IMR-90 (cell line): ENCODE results near the gene GPSM1. TPM values are rescaled to one million over a fixed set of nuclear protein-coding genes. Genes with fewer than 3 reads are reported as not detected.

ENCODE experiments used
- ATAC-seq: fragments of 200-7000 bp; cut with Tn5 transposase; 2 replicates; pipeline ENCODE4 v1.9.1; 2020; ENCODE audit warnings: low read depth, mild to moderate bottlenecking, moderate library complexity
- BruUV-seq: library from RNA; stranded (reverse); fragments of 400-500 nt; replicated peaks from 2 replicates; lab custom pipeline; 2021; lab: Mats Ljungman, UMichigan
- CTCF ChIA-PET: fragments of 300-600 bp; formaldehyde crosslinking; extraction: SDS; loops from one replicate; lab custom pipeline; 2021; ENCODE audit warnings: antibody characterized with exemption; lab: Yijun Ruan, JAX
- POLR2A ChIA-PET: fragments of 300-600 bp; sonication (Branson Sonifier 250); formaldehyde crosslinking; loops from one replicate; lab custom pipeline; 2022; ENCODE audit warnings: antibody characterized with exemption; ENCODE audit not compliant: unreplicated experiment; lab: Charles Lee
- DNase-seq: peaks from one replicate; pipeline ENCODE4 v3.0.0; 2013
- H2AFZ ChIP-seq: replicated peaks from 2 replicates; pipeline ENCODE3; 2013; ENCODE audit warnings: low read length, mild to moderate bottlenecking; ENCODE audit not compliant: poor library complexity
- H2AK5ac ChIP-seq: 2 replicates; pipeline ENCODE4 v1.6.1; 2013; ENCODE audit warnings: low read depth, low read length, inconsistent platforms
- H2AK9ac ChIP-seq: replicated peaks from 2 replicates; pipeline ENCODE3; 2013; ENCODE audit warnings: mild to moderate bottlenecking, low read depth, low read length, moderate library complexity; ENCODE audit not compliant: poor library complexity
- H2BK120ac ChIP-seq: 2 replicates; pipeline ENCODE4 v1.6.1; 2013; ENCODE audit warnings: low read depth, low read length, inconsistent platforms
- H2BK15ac ChIP-seq: 3 replicates; pipeline ENCODE4 v1.6.1; 2013; ENCODE audit warnings: low read depth, low read length, inconsistent platforms
- H2BK20ac ChIP-seq: 2 replicates; pipeline ENCODE4 v1.6.1; 2013; ENCODE audit warnings: low read depth, mild to moderate bottlenecking, inconsistent platforms, low read length, moderate library complexity
- H2BK5ac ChIP-seq: 2 replicates; pipeline ENCODE4 v1.6.1; 2013; ENCODE audit warnings: mild to moderate bottlenecking, low read depth, low read length, inconsistent platforms; ENCODE audit not compliant: poor library complexity, severe bottlenecking
- H3K14ac ChIP-seq: replicated peaks from 2 replicates; pipeline ENCODE4 v1.6.1; 2013; ENCODE audit warnings: low read depth, low read length, inconsistent platforms
- H3K18ac ChIP-seq: 2 replicates; pipeline ENCODE4 v1.6.1; 2013; ENCODE audit warnings: low read depth, low read length, control low read depth
- H3K23ac ChIP-seq: 2 replicates; pipeline ENCODE4 v1.6.1; 2013; ENCODE audit warnings: low read depth, low read length, inconsistent platforms
- H3K27ac ChIP-seq: 2 replicates; pipeline ENCODE4 v1.5.1; 2013; ENCODE audit warnings: mild to moderate bottlenecking, control low read depth, low read length; ENCODE audit not compliant: insufficient read depth
- H3K27me3 ChIP-seq: 2 replicates; pipeline ENCODE4 v1.6.1; 2013; ENCODE audit warnings: low read length; ENCODE audit not compliant: control insufficient read depth, insufficient read depth
- H3K36me3 ChIP-seq: 2 replicates; pipeline ENCODE4 v1.6.1; 2013; ENCODE audit warnings: low read length, mixed read lengths; ENCODE audit not compliant: control insufficient read depth, insufficient read depth
- H3K4ac ChIP-seq: 2 replicates; pipeline ENCODE4 v1.6.1; 2013; ENCODE audit warnings: low read depth, low read length, inconsistent platforms
- H3K4me1 ChIP-seq: 2 replicates; pipeline ENCODE4 v1.6.1; 2013; ENCODE audit warnings: low read length, mixed read lengths; ENCODE audit not compliant: control insufficient read depth, insufficient read depth
- H3K4me2 ChIP-seq: 2 replicates; pipeline ENCODE4 v1.6.1; 2013; ENCODE audit warnings: low read depth, mild to moderate bottlenecking, control low read depth, low read length, moderate library complexity
- H3K4me3 ChIP-seq: 2 replicates; pipeline ENCODE4 v1.5.1; 2013; ENCODE audit warnings: low read depth, mild to moderate bottlenecking, control low read depth, low read length, moderate library complexity; ENCODE audit not compliant: insufficient read depth
- H3K56ac ChIP-seq: 2 replicates; pipeline ENCODE4 v1.6.1; 2013; ENCODE audit warnings: low read length, inconsistent platforms; ENCODE audit not compliant: insufficient read depth; ENCODE audit errors: extremely low read depth
- H3K79me1 ChIP-seq, 2 experiments: 2 replicates each; pipeline ENCODE4 v1.6.1; 2013; ENCODE audit warnings: low read length in 2 of 2, inconsistent platforms in 1 of 2, low read depth in 1 of 2
- H3K9ac ChIP-seq: 2 replicates; pipeline ENCODE4 v1.6.1; 2013; ENCODE audit warnings: low read depth, low read length, control low read depth
- H3K9me1 ChIP-seq: 2 replicates; pipeline ENCODE4 v1.6.1; 2013; ENCODE audit warnings: low read length, inconsistent platforms; ENCODE audit not compliant: insufficient read depth
- H3K9me3 ChIP-seq: 2 replicates; pipeline ENCODE4 v1.6.1; 2013; ENCODE audit warnings: low read length; ENCODE audit not compliant: control insufficient read depth, insufficient read depth
- H4K20me1 ChIP-seq: 2 replicates; pipeline ENCODE4 v1.6.1; 2013; ENCODE audit warnings: low read length, inconsistent platforms; ENCODE audit not compliant: insufficient read depth
- H4K5ac ChIP-seq: 2 replicates; pipeline ENCODE4 v1.6.1; 2013; ENCODE audit warnings: mild to moderate bottlenecking, low read depth, low read length, control low read depth
- H4K8ac ChIP-seq, 2 experiments: 2 replicates each; pipeline ENCODE4 v1.6.1; 2013; ENCODE audit warnings: low read depth in 2 of 2, low read length in 2 of 2, control low read depth in 1 of 2, inconsistent platforms in 1 of 2
- H4K91ac ChIP-seq: 2 replicates; pipeline ENCODE4 v1.6.1; 2013; ENCODE audit warnings: low read depth, low read length, inconsistent platforms; ENCODE audit not compliant: insufficient read depth
- BHLHE40 ChIP-seq: fragments of 150-350 bp; IDR thresholded peaks from 2 replicates; pipeline ENCODE4 v1.6.1; 2016; ENCODE audit warnings: mild to moderate bottlenecking, low read depth, low read length
- CHD1 ChIP-seq: IDR thresholded peaks from 2 replicates; pipeline ENCODE4 v1.6.1; 2012; ENCODE audit warnings: low read depth, low read length, improper control_type of control experiment
- ELK1 ChIP-seq: fragments of 150-350 bp; IDR thresholded peaks from 2 replicates; pipeline ENCODE4 v1.6.1; 2016; ENCODE audit warnings: low read depth, mild to moderate bottlenecking, low read length, moderate library complexity, borderline replicate concordance
- MAFK ChIP-seq: IDR thresholded peaks from 2 replicates; pipeline ENCODE4 v1.6.1; 2012; ENCODE audit warnings: low read depth, low read length, improper control_type of control experiment
- MAZ ChIP-seq: IDR thresholded peaks from 2 replicates; pipeline ENCODE4 v1.6.1; 2012; ENCODE audit warnings: low read depth, mild to moderate bottlenecking, low read length, improper control_type of control experiment, moderate library complexity, borderline replicate concordance
- NFE2L2 ChIP-seq: fragments of 150-350 bp; IDR thresholded peaks from 2 replicates; pipeline ENCODE4 v1.6.1; 2016; ENCODE audit warnings: low read depth, mild to moderate bottlenecking, low read length
- POLR2A ChIP-seq: IDR thresholded peaks from 2 replicates; pipeline ENCODE4 v1.6.1; 2012; ENCODE audit warnings: mild to moderate bottlenecking, low read depth, low read length
- RAD21 ChIP-seq: IDR thresholded peaks from 2 replicates; pipeline ENCODE4 v1.6.1; 2012; ENCODE audit warnings: low read length, improper control_type of control experiment
- RFX5 ChIP-seq: IDR thresholded peaks from 2 replicates; pipeline ENCODE4 v1.8.0; 2012; ENCODE audit warnings: low read depth, mild to moderate bottlenecking, low read length, moderate library complexity
- SMC3 ChIP-seq: fragments of 150-350 bp; IDR thresholded peaks from 2 replicates; pipeline ENCODE4 v1.6.1; 2016; ENCODE audit warnings: low read depth, mild to moderate bottlenecking, antibody characterized with exemption, low read length, moderate library complexity
- USF2 ChIP-seq: fragments of 150-350 bp; IDR thresholded peaks from 2 replicates; pipeline ENCODE4 v1.6.1; 2017; ENCODE audit warnings: mild to moderate bottlenecking, antibody characterized with exemption, low read length, low read depth
- WGBS, 2 experiments: methylation state at CpG; one replicate each; pipeline versions ENCODE4 v1.1.5 to v1.1.7; 2013; ENCODE audit warnings: missing lambda C conversion rate in 2 of 2; ENCODE audit not compliant: insufficient read length in 1 of 2; ENCODE audit errors: extremely low coverage in 2 of 2; 5-methylcytosine and 5-hydroxymethylcytosine counted together
- dilution Hi-C: fragments of 300-500 bp; cut with HindIII; formaldehyde crosslinking; loops from one replicate; pipeline ENCODE4 v1.14.3; 2018; ENCODE audit warnings: low sequenced_read_pairs; ENCODE audit not compliant: unreplicated experiment
- in situ Hi-C: fragments of 300-500 bp; cut with MboI; formaldehyde crosslinking; loops from 3 replicates; pipeline ENCODE4 v1.14.3; 2019; ENCODE audit warnings: low sequenced_read_pairs, inconsistent platforms, mixed read lengths
- intact Hi-C: fragments of 100-400 bp; cut with micrococcal nuclease; formaldehyde crosslinking; loops from 2 replicates; pipeline ENCODE4 v1.10.0; 2022
- polyA plus RNA-seq, 3 experiments: library from polyadenylated mRNA; depleted of rRNA; stranded (reverse); fragments of >200 nt; gene quantifications; 2 replicates each; pipeline ENCODE4 v1.2.3, GENCODE V29; 2012; ENCODE audit warnings: low replicate concordance in 1 of 3
- total RNA-seq: library from RNA; depleted of rRNA; stranded (reverse); fragments of >200 nt; gene quantifications from 2 replicates; pipeline ENCODE4 v1.2.3, GENCODE V29; 2012

GPSM1 gene
- total and polyA plus RNA-seq, 2 of the 4 experiments (the other 2 are of a cell fraction), result 28.7 to 71.2 TPM

GRCh38 chr9:136303066-136303824 is 24.1 kb upstream of the GPSM1 start:
- no peak overlapping the region for H4K5ac ChIP-seq
- no peak overlapping the region for H3K4me2 ChIP-seq
- H3K14ac ChIP-seq, result no peak overlapping the region
- peaks cover 8% of the 10 kb centered on the region for H3K9me1 ChIP-seq
- no peak overlapping the region for H2AK9ac ChIP-seq
- no peak for DNase-seq
- H3K4ac ChIP-seq, result no peak overlapping the region
- no peaks in the 10 kb centered on the region for H3K4me1 ChIP-seq
- H2BK15ac ChIP-seq, result no peak overlapping the region
- ATAC-seq, result no peak
- no peak overlapping the region for H2BK5ac ChIP-seq
- no peak overlapping the region for H3K18ac ChIP-seq
- no peak overlapping the region for H4K8ac ChIP-seq
- H3K27me3 ChIP-seq, result peaks cover 14% of the 10 kb centered on the region; the same call in 1 of the 2 replicates
- ChIA-PET CTCF (no interaction called here), POLR2A (no interaction called here)
- H4K20me1 ChIP-seq, result no peaks in the 10 kb centered on the region
- H2AK5ac ChIP-seq, result no peak overlapping the region
- H3K27ac ChIP-seq, result no peak overlapping the region
- H2BK20ac ChIP-seq, result no peak overlapping the region
- intact Hi-C loops (no loop called here), in situ Hi-C loops (no loop called here), dilution Hi-C loops (no loop called here)
- no peaks in the 10 kb centered on the region for H3K9me3 ChIP-seq
- no peaks in the 10 kb centered on the region for H3K36me3 ChIP-seq
- TF ChIP-seq POLR2A (no peak), ELK1 (no peak), MAZ (no peak), BHLHE40 (no peak), CHD1 (no peak), NFE2L2 (no peak), MAFK (no peak), USF2 (no peak), RAD21 (no peak), RFX5 (no peak), SMC3 (no peak)
- no TSS peak for BruUV-seq
- H4K91ac ChIP-seq, result no peak overlapping the region
- H3K56ac ChIP-seq, result no peak overlapping the region
- WGBS, 2 experiments, result 67% methylated on average over 18 of the region's 34 CpGs; no CpG with 5 or more reads in 1 of the 2 experiments
- H2AFZ ChIP-seq, result peak overlapping the region; percentile 51
- H3K9ac ChIP-seq, result no peak overlapping the region
- no peak overlapping the region for H3K4me3 ChIP-seq
- no peak overlapping the region for H3K23ac ChIP-seq
- H2BK120ac ChIP-seq, result no peak overlapping the region
- H3K79me1 ChIP-seq, result no peaks in the 10 kb centered on the region
